SKM-1 treated with dmso at 0.1 percent for 144 hours (cell line): Measurements from ENCODE around the gene KLHL33.

Experiments
- DNase-seq: peaks from one replicate; lab custom pipeline; 2025; ENCODE audit not compliant: unreplicated experiment; lab: John Stamatoyannopoulos, UW

KLHL33 gene

DNA sequence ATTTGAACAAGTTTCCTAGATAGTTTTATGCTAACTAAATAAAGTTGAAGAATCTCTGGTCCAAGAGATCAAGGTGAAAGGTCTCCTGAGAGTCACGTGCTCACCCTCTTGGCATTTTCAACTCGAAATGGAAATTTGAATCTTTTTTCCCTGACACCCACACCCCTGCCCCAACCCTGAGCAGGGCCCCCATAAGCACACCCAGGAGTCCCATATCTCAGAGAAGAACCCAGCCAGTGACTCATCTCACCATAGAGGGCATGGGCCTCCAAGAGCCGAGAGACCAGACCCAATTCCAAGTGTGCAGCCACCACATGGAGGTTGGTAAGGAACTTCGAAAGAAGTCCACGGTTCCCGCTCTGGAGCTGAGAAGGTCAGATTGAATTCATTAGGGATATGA, 55.3 kb downstream of the KLHL33 start:
- DNase-seq = no peak

DNA sequence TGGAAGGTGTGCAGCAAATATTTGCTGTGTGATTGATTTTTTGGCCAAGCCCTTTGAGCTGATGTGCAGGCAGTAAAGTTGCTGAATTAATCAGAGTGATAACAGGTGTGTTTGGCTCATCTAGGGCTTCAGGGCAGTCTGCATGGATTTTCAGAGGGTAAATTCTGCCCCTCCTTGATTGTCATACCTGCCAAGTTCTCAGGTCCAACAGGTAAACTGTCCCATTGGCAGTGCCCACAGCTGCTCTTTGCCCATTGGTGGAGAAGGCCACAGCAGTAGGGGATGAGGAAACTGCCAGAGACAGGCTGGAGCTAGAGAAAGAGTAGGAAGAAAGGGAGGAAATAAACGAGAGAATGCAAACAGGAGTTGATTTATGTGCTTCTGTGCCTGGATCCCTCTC, 56.2 kb downstream of the KLHL33 start:
- DNase-seq = no peak

DNA sequence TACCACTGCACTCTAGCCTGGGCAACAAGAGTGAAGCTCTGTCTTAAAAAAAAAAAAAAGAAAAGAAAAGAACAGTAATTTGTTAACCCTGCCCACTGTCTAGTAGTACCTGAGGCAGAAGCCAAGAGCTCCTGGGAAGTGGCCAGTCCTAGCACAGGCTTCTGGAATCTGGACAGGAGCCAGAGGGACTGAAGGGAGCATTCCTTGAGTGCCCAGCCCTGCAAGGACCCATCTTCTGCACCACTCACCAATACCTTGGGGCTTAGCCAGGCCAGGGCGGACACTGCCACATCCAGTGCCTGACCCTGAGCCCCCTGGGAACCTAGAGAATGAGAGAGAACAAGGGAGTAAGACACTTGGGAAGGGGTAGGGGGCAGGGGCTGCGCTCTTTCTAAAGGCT, 58.8 kb downstream of the KLHL33 start:
- no peak for DNase-seq

DNA sequence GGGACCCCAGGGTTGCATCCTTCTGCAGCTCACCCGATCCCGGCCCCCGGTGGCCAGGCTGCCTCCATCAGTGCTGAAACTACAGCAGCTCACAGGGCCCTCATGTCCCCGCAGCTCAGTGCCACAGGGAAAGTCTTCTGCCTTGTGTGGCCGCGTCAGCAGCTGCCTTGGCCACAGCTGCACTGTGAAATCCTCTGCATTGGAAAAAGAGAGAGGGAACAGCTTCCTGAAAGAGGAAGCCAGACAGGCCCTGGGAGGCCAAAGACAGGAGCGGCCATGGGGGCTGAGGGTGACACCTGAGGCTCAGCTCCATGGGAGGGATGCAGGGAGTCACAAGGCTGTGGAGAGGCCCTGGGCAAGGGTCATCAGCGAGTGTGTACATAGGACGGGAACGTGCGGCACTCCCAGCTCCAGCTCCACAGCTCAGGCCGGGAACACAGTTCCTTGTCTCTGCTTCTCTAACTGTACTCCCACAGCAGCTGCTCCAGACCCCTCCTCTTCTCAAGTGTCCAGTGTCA, 59.8 kb downstream of the KLHL33 start:
- DNase-seq = no peak
